GM12873 (cell line): Measurements from ENCODE around the gene DPP6.

Source experiments
- TF ChIP-seq, protein P1 (sequence below): IDR thresholded peaks from 2 replicates; pipeline ENCODE4 v1.5.1; 2012; ENCODE audit warnings: low read depth, mild to moderate bottlenecking, moderate library complexity, low read length, control low read depth; ENCODE audit not compliant: insufficient read depth; ENCODE audit errors: missing control alignments

DPP6 gene

DNA sequence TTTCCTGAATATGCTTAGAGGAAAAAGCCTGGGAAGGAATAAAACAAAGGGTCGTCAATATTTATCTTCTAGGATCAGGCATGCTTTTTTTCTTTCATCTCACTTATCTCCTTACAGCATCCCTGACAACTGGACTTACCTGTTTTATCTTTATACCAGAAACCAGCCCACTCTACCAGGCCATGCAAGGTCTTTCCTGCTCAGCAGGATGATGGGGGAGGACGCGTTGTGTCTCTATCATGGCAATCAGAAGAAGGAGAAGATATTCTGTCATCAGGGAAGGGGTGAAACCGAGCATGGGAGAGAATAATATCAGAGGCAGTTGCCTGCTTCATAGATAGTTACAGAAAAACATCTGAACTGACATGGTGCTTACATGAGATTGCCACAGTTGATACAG, 445.6 kb downstream of the DPP6 start:
- TF ChIP-seq, protein P1, sequence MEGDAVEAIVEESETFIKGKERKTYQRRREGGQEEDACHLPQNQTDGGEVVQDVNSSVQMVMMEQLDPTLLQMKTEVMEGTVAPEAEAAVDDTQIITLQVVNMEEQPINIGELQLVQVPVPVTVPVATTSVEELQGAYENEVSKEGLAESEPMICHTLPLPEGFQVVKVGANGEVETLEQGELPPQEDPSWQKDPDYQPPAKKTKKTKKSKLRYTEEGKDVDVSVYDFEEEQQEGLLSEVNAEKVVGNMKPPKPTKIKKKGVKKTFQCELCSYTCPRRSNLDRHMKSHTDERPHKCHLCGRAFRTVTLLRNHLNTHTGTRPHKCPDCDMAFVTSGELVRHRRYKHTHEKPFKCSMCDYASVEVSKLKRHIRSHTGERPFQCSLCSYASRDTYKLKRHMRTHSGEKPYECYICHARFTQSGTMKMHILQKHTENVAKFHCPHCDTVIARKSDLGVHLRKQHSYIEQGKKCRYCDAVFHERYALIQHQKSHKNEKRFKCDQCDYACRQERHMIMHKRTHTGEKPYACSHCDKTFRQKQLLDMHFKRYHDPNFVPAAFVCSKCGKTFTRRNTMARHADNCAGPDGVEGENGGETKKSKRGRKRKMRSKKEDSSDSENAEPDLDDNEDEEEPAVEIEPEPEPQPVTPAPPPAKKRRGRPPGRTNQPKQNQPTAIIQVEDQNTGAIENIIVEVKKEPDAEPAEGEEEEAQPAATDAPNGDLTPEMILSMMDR: no peak

DNA sequence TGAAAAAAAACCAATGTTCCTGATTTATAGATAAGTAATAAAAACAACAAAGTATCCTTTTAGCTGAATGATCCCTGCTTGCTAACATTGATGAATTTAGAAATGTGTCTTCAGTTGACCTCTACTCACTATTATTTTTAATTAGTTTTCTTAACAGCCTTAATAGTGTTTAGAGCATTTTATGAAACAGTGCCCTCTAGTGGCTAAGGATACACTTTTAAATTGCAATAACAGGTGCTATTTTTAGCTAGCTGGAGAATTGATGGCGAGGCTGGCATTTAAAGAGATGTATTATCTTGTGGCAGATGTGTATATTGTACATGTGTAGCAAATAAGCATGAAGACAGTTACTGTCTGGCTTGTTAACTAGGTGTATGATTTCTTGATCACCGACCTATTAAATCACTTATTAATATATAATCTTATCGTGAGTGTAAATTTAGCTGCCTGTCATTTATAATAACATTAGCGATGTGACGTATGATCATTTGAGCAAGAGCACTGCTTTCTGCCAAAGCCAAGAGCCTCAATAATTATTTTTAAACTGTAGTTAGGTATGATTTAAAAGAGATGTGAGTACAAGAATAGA, 451.9 kb downstream of the DPP6 start:
- TF ChIP-seq, protein P1: peak; percentile 49

DNA sequence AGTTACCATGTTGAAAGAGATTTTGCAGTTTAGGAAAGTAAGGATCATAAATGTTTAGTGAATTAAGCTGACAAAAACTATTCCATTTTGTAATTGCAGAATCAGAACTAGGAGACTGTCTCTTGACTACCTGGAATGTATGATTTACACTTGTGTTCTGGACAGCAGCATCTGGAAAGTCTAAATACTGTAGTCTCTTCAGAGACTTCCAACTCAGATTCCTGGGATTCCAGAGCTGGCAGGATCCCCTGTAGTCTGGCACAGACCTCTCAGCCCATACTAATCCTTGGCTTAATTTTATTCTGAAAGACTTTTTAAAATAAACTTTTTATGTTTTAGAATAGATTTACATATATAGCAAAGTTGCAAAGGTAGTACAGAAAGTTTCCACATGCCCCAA, 452.7 kb downstream of the DPP6 start:
- TF ChIP-seq, protein P1: no peak

DNA sequence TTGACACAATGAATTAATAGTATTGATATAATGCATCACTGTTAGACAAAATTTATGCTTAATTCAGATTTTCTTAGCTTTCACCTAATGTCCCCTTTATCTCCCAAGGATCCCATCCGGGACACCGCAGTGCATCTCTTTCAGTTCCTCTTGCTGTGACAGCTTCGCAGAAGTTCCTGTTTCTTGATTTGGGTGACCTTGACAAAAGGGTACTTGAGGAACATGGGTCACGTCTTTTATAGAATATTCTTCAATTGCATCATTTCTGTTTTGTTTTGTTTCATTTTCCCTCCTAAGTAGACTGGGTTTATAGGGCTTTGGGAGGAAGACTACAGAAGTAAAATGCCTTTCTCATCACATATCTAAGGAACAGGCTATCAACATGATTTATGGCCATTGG, 453.2 kb downstream of the DPP6 start:
- TF ChIP-seq, protein P1: no peak

DNA sequence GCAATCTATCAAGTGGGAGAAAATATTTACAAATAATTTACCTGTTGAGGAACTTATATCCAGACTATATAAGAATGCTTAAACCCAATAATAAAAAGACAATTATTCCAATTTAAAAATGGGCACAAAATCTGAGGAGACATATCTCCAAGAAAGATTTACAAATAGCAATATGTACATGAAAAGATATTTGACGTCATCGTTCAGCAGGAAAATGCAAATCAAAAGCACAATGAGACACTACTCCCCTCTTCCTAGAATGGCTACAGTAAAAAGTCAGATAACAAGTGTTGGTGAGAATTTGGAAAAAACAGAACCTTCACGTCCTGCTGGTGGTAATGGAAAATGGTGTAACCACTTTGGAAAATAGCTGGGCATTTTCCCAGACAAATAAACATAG, 457.0 kb downstream of the DPP6 start:
- TF ChIP-seq, protein P1: no peak

DNA sequence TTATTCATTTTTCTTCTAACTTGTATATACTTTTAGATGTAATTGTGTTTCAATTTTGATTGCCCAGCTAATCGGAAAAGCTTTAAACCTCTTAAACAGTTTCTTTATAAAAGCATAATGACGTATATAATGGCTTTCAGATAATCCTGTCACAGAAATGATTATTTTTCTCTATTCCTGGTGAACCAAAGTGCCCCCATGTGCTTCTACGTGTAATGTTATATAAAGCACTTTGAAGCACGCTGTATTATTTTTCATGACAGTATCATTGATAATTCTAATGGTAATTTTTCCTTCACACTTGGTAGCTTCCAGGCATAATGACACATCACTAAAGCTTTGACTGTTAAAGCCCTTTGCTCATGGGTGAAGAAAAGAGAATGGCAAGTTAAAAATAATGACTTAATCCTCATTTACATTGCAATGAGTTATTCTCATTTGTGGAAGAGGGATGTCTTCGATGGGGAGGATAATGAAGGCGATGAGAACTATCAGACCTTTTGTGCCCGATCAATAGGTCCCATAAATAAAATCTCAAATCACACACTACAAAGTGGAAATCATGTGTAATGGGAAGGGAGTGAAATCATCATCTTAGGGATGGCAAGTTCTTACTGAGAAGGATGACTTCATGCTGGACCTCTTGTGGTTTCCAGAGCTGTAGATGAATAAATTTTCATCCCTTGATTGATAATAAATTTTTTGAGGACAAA, 460.1 kb downstream of the DPP6 start:
- TF ChIP-seq, protein P1: no peak

DNA sequence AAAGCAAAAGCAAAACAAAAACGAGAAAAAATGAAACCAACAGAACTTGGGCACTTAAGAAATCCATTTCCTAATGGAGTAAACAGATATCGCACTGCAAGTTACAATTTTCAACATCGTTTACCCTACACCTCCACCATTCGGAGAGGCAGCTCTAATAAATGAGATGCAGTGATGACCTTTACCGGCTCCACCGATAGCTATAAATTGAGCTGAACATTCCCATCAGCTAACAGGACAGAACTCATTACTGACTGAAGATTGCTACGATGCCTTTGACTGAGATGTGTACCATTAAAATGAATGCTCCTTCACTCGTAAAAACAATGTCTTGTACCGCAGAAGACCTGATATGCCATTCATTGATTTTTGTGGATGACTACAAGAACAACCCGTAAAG, 465.6 kb downstream of the DPP6 start:
- TF ChIP-seq, protein P1: no peak
